ENCODE measurements around the gene BNIP5. TPM values are rescaled to one million over a fixed set of nuclear protein-coding genes. Genes with fewer than 3 reads are reported as not detected.

The BNIP5 gene
- total RNA-seq, 4 donors from 2014 or later = not detected

GRCh38 chr6:36346486-36347273 lies 10.0 kb upstream of the BNIP5 start:
- intact Hi-C loops (cut with DNase I) = no loop called here
- WGBS = 95% methylated on average over 20 of the region's 20 CpGs
- no peak for DNase-seq (ENCODE audit: extremely low spot score)

DNA sequence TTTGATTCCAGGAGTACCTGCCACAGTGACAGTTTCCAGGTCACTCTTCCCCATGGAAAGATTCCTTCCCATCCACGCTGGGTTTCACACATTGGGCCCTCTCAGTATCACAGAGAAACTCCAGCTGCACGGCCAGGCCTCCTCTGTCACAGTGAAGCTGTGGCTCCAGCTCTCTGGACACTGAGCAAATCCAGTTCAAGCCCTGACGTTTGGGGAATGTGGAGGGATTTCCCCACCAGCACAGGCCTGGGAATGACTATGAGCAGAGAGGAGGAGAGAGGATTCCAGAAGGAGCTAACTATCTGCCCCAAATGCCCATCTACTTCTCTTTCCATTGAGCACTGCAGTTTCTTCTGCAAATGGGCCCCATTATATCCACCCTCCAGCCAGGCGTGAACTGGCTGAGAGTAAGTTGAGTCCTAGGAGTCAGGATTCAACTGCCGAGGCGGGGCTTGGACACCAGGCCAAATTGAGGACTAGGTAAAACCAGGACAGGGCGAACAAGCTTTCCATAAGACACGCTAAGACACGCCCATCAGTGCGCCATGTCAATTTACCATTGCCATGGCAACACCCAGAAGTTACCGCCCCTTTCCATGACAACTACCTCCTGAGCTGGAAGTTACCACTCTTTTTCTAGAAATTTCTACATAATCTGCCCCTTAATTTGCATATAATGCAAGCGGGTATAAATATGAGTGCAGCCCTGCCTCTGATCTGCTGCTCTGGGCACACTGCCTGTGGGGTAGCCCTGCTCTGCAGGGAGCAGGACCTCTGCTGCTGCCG lies 9.2 kb upstream of the BNIP5 start:
- no peak for TF ChIP-seq EP300 (IDR thresholded peaks at IDR 0.05)
- TF ChIP-seq CTCF (IDR thresholded peaks at IDR 0.05) = no peak
- TF ChIP-seq POLR2A (IDR thresholded peaks at IDR 0.05; ENCODE audit: low read depth) = no peak
- no peak for TF ChIP-seq POLR2AphosphoS5 (IDR thresholded peaks at IDR 0.05)
- H3K4me1 ChIP-seq = peaks cover 6 to 10% (median 9%) of the 10 kb centered on the region in 4 donors
- no peaks in the 10 kb centered on the region for H3K36me3 ChIP-seq
- intact Hi-C loops (cut with DNase I) = no loop called here
- H3K27me3 ChIP-seq = peaks cover 0 to 25% (median 0%) of the 10 kb centered on the region in 4 donors
- no peak overlapping the region for H3K27ac ChIP-seq (replicated peaks in 1 of 4)
- no peaks in the 10 kb centered on the region for H3K9me3 ChIP-seq
- no peak for DNase-seq (ENCODE audit: extremely low spot score)
- no peak overlapping the region for H3K4me3 ChIP-seq
- 84% methylated on average over 13 of the region's 13 CpGs for WGBS

More at GRCh38 chr6:36346486-36347273, 10.0 kb upstream of the BNIP5 start:
- peaks cover 0 to 19% (median 0%) of the 10 kb centered on the region in 4 donors for H3K27me3 ChIP-seq
- H3K36me3 ChIP-seq = no peaks in the 10 kb centered on the region
- H3K9me3 ChIP-seq = no peaks in the 10 kb centered on the region
- H3K27ac ChIP-seq (replicated peaks in 1 of 4) = no peak overlapping the region
- H3K4me1 ChIP-seq = peaks cover 0 to 13% (median 5%) of the 10 kb centered on the region in 4 donors
- H3K4me3 ChIP-seq = no peak overlapping the region
- TF ChIP-seq POLR2AphosphoS5 (IDR thresholded peaks at IDR 0.05) (no peak), EP300 (IDR thresholded peaks at IDR 0.05) (no peak), CTCF (IDR thresholded peaks at IDR 0.05) (no peak), POLR2A (IDR thresholded peaks at IDR 0.05; ENCODE audit: low read depth) (no peak)

GRCh38 chr6:36343109-36343680 lies 6.5 kb upstream of the BNIP5 start:
- intact Hi-C loops (cut with DNase I) = no loop called here
- Histone ChIP-seq H3K36me3 (no peaks in the 10 kb centered on the region), H3K27ac (replicated peaks in 1 of 4) (no peak overlapping the region), H3K9me3 (no peaks in the 10 kb centered on the region), H3K4me1 (peaks cover 5 to 12% (median 11%) of the 10 kb centered on the region in 4 donors), H3K4me3 (no peak overlapping the region), H3K27me3 (peaks cover 0 to 28% (median 0%) of the 10 kb centered on the region in 4 donors)
- DNase-seq (ENCODE audit: extremely low spot score) = no peak
- TF ChIP-seq POLR2A (IDR thresholded peaks at IDR 0.05; ENCODE audit: low read depth) = no peak
- no peak for TF ChIP-seq POLR2AphosphoS5 (IDR thresholded peaks at IDR 0.05)
- TF ChIP-seq CTCF (IDR thresholded peaks at IDR 0.05) = no peak
- TF ChIP-seq EP300 (IDR thresholded peaks at IDR 0.05) = no peak
- 96% methylated on average over 5 of the region's 5 CpGs for WGBS

- intact Hi-C loops (cut with DNase I) = no loop called here
- 24% methylated on average over 35 of the region's 36 CpGs for WGBS
- no peaks in the 10 kb centered on the region for H3K9me3 ChIP-seq
- no peaks in the 10 kb centered on the region for H3K36me3 ChIP-seq
- no peak overlapping the region for H3K27ac ChIP-seq (replicated peaks in 1 of 4)
- H3K4me1 ChIP-seq = peaks cover 5 to 12% (median 11%) of the 10 kb centered on the region in 4 donors
- DNase-seq (ENCODE audit: extremely low spot score) = no peak
- TF ChIP-seq EP300 (IDR thresholded peaks at IDR 0.05) (no peak), CTCF (IDR thresholded peaks at IDR 0.05) (peak in 2 of 3 experiments; percentile 91 to 92), POLR2AphosphoS5 (IDR thresholded peaks at IDR 0.05) (peak in 1 of 2 donors; percentile 34)
- H3K4me3 ChIP-seq = peak overlapping the region; percentile 16 to 41 (median 34)
- peaks cover 0 to 34% (median 2%) of the 10 kb centered on the region in 4 donors for H3K27me3 ChIP-seq
Measured at GRCh38 chr6:36340618-36341454, 4.1 kb upstream of the BNIP5 start.

Measured in esophagus muscularis mucosa (tissue), 4 donors.